OCI-LY7 (cell line): ENCODE measurements around the gene ODF4. TPM values are rescaled to one million over a fixed set of nuclear protein-coding genes. Genes with fewer than 3 reads are reported as not detected.

Experiments used
- BruUV-seq: library from RNA; stranded (reverse); fragments of 400-500 nt; replicated peaks from 2 replicates; lab custom pipeline; 2021; lab: Mats Ljungman, UMichigan
- CTCF ChIA-PET: fragments of 300-600 bp; sonication (Branson Sonifier 250); formaldehyde crosslinking; loops from one replicate; lab custom pipeline; 2022; ENCODE audit warnings: antibody characterized with exemption; ENCODE audit not compliant: unreplicated experiment; lab: Charles Lee
- POLR2A ChIA-PET: fragments of 300-600 bp; sonication (Branson Sonifier 250); formaldehyde crosslinking; loops from one replicate; lab custom pipeline; 2022; ENCODE audit warnings: antibody characterized with exemption; lab: Charles Lee
- DNase-seq: peaks from one replicate; pipeline ENCODE4 v3.0.0-alpha.2; 2015; ENCODE audit warnings: low spot score
- H2AFZ ChIP-seq: fragments of 200-600 bp; sonication (generic), shearing (Covaris generic); 2 replicates; pipeline ENCODE4 v1.6.1; 2014; ENCODE audit warnings: mild to moderate bottlenecking, antibody characterized with exemption, low read length, moderate library complexity
- H3K27ac ChIP-seq: fragments of 200-600 bp; sonication (generic); 2 replicates; pipeline ENCODE4 v1.5.1; 2014; ENCODE audit warnings: mixed run types, low read depth, mild to moderate bottlenecking, moderate library complexity, low read length, inconsistent platforms; ENCODE audit not compliant: poor library complexity, severe bottlenecking
- H3K36me3 ChIP-seq: fragments of 200-600 bp; sonication (generic); 2 replicates; pipeline ENCODE4 v1.6.1; 2014; ENCODE audit warnings: mild to moderate bottlenecking, antibody characterized with exemption, low read length, moderate library complexity, mixed read lengths; ENCODE audit not compliant: insufficient read depth
- H3K4me1 ChIP-seq: fragments of 200-600 bp; sonication (generic); 2 replicates; pipeline ENCODE4 v1.5.1; 2014; ENCODE audit warnings: mild to moderate bottlenecking, low read length; ENCODE audit not compliant: insufficient read depth, poor library complexity, severe bottlenecking
- H3K4me2 ChIP-seq: fragments of 200-600 bp; sonication (generic); 2 replicates; pipeline ENCODE4 v1.6.1; 2014; ENCODE audit warnings: mild to moderate bottlenecking, low read length
- H3K4me3 ChIP-seq: fragments of 200-600 bp; sonication (generic); 2 replicates; pipeline ENCODE4 v1.5.1; 2014; ENCODE audit warnings: mild to moderate bottlenecking, low read depth, low read length; ENCODE audit not compliant: poor library complexity, severe bottlenecking
- H3K79me2 ChIP-seq: fragments of 200-600 bp; sonication (generic); 2 replicates; pipeline ENCODE4 v1.6.1; 2016; ENCODE audit warnings: low read depth, mild to moderate bottlenecking, low read length, moderate library complexity, mixed read lengths; ENCODE audit not compliant: insufficient read depth
- H3K9me2 ChIP-seq: fragments of 200-600 bp; sonication (generic); 2 replicates; pipeline ENCODE4 v1.6.1; 2016; ENCODE audit warnings: mild to moderate bottlenecking, low read length, mixed read lengths; ENCODE audit not compliant: insufficient read depth
- H3K9me3 ChIP-seq: fragments of 200-600 bp; sonication (generic); 2 replicates; pipeline ENCODE4 v1.6.1; 2014; ENCODE audit warnings: mild to moderate bottlenecking, mixed run types, low read length, mixed read lengths
- H4K20me1 ChIP-seq: fragments of 200-600 bp; sonication (generic); 2 replicates; pipeline ENCODE4 v1.6.1; 2014; ENCODE audit warnings: mild to moderate bottlenecking, antibody characterized with exemption, low read length, moderate library complexity, mixed read lengths; ENCODE audit not compliant: insufficient read depth
- EZH2phosphoT487 ChIP-seq: fragments of 200-600 bp; sonication (generic); IDR thresholded peaks from 2 replicates; pipeline ENCODE4 v1.6.1; 2018; ENCODE audit warnings: low read depth, borderline replicate concordance, mild to moderate bottlenecking, mixed run types, antibody characterized with exemption, low read length, moderate library complexity, mixed read lengths
- intact Hi-C: fragments of 100-400 bp; cut with micrococcal nuclease; formaldehyde crosslinking; loops from one replicate; pipeline ENCODE4 v1.10.0; 2022; ENCODE audit not compliant: unreplicated experiment
- total RNA-seq, 2 experiments: library from RNA; depleted of rRNA in 1 of 2; stranded (reverse); fragments of >200 nt in 1 of 2; shearing (Covaris generic) in 1 of 2; gene quantifications; 2 replicates each; pipeline ENCODE4 v1.2.3, GENCODE V29; 2014 to 2022
- TF ChIP-seq, protein P1 (sequence below): fragments of 200-600 bp; sonication (generic); conservative IDR thresholded peaks from 2 replicates; pipeline ENCODE4 v1.5.1; 2014; ENCODE audit warnings: mild to moderate bottlenecking, antibody characterized with exemption, low read length, moderate library complexity, mixed read lengths

Gene ODF4
- total RNA-seq, 2 experiments from 2014 or later, result not detected

- TF ChIP-seq, protein P1, sequence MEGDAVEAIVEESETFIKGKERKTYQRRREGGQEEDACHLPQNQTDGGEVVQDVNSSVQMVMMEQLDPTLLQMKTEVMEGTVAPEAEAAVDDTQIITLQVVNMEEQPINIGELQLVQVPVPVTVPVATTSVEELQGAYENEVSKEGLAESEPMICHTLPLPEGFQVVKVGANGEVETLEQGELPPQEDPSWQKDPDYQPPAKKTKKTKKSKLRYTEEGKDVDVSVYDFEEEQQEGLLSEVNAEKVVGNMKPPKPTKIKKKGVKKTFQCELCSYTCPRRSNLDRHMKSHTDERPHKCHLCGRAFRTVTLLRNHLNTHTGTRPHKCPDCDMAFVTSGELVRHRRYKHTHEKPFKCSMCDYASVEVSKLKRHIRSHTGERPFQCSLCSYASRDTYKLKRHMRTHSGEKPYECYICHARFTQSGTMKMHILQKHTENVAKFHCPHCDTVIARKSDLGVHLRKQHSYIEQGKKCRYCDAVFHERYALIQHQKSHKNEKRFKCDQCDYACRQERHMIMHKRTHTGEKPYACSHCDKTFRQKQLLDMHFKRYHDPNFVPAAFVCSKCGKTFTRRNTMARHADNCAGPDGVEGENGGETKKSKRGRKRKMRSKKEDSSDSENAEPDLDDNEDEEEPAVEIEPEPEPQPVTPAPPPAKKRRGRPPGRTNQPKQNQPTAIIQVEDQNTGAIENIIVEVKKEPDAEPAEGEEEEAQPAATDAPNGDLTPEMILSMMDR, result no peak
- no peak for TF ChIP-seq EZH2phosphoT487
- Histone ChIP-seq H3K9me2 (no peaks in the 10 kb centered on the region), H3K4me1 (no peaks in the 10 kb centered on the region), H3K4me2 (no peak overlapping the region), H4K20me1 (no peaks in the 10 kb centered on the region), H3K79me2 (no peaks in the 10 kb centered on the region), H3K36me3 (no peaks in the 10 kb centered on the region), H3K4me3 (no peak overlapping the region), H2AFZ (no peak overlapping the region), H3K27ac (no peak overlapping the region), H3K9me3 (no peaks in the 10 kb centered on the region)
- intact Hi-C loops, result no loop called here
- no peak for DNase-seq
- ChIA-PET POLR2A (no interaction called here), CTCF (no interaction called here)
- no TSS peak for BruUV-seq
These were observed 18.6 kb upstream of the ODF4 start for GRCh38 chr17:8320990-8321389.

GRCh38 chr17:8322061-8322460 is 17.6 kb upstream of the ODF4 start:
- no peaks in the 10 kb centered on the region for H4K20me1 ChIP-seq
- H3K36me3 ChIP-seq, result no peaks in the 10 kb centered on the region
- no peak for DNase-seq
- no peaks in the 10 kb centered on the region for H3K9me3 ChIP-seq
- BruUV-seq, result no TSS peak
- no peak overlapping the region for H2AFZ ChIP-seq
- no peaks in the 10 kb centered on the region for H3K79me2 ChIP-seq
- TF ChIP-seq EZH2phosphoT487, result no peak
- TF ChIP-seq, protein P1, result no peak
- no peak overlapping the region for H3K4me2 ChIP-seq
- CTCF ChIA-PET, result no interaction called here
- H3K9me2 ChIP-seq, result no peaks in the 10 kb centered on the region
- intact Hi-C loops, result no loop called here
- H3K4me3 ChIP-seq, result no peak overlapping the region
- no peak overlapping the region for H3K27ac ChIP-seq
- no peaks in the 10 kb centered on the region for H3K4me1 ChIP-seq
- POLR2A ChIA-PET, result no interaction called here

DNA sequence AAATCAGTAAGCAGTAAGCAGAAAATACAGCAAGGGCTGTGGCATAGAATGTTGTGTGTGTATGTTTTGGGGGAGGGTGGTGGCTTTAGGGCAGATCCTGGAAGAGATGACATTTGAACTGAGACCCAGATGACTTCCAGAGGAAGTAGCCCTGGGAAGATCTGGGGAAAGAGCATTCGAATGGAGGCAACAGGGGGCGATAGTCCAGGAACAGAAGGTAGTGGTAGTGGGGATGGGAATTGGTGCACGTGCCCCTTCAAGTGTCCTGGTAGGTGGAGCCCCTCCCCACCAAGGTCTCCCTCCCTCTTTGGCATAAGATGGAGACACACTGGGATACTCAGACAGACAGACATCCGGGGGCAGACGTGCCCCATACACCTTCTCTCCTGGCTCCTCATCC is 15.5 kb upstream of the ODF4 start:
- Histone ChIP-seq H2AFZ (no peak overlapping the region), H3K9me3 (no peaks in the 10 kb centered on the region), H3K9me2 (no peaks in the 10 kb centered on the region), H3K4me3 (no peak overlapping the region), H3K4me2 (no peak overlapping the region), H3K36me3 (no peaks in the 10 kb centered on the region), H3K79me2 (no peaks in the 10 kb centered on the region), H4K20me1 (no peaks in the 10 kb centered on the region), H3K27ac (no peak overlapping the region), H3K4me1 (no peaks in the 10 kb centered on the region)
- intact Hi-C loops, result no loop called here
- ChIA-PET POLR2A (no interaction called here), CTCF (no interaction called here)
- DNase-seq, result no peak
- no TSS peak for BruUV-seq
- TF ChIP-seq, protein P1, result no peak
- no peak for TF ChIP-seq EZH2phosphoT487
